Left ventricle myocardium inferior (tissue), 1 donor: ENCODE data around the gene NCAPG2. TPM values are rescaled to one million over a fixed set of nuclear protein-coding genes. Genes with fewer than 3 reads are reported as not detected.

Experiments used
- DNase-seq: peaks from one replicate; pipeline ENCODE4 v3.0.0-alpha.2; 2020
- H3K27ac ChIP-seq: fragments of 200-600 bp; replicated peaks from 2 replicates; pipeline ENCODE4 v1.8.0; 2021
- H3K27me3 ChIP-seq: fragments of 200-600 bp; 2 replicates; pipeline ENCODE4 v1.8.0; 2021; ENCODE audit warnings: low read depth
- H3K36me3 ChIP-seq: fragments of 200-600 bp; 2 replicates; pipeline ENCODE4 v1.8.0; 2021
- H3K4me1 ChIP-seq: fragments of 200-600 bp; 2 replicates; pipeline ENCODE4 v1.8.0; 2021
- H3K4me3 ChIP-seq: fragments of 200-600 bp; 2 replicates; pipeline ENCODE4 v1.8.0; 2021; ENCODE audit warnings: mild to moderate bottlenecking, moderate library complexity
- H3K9me3 ChIP-seq: fragments of 200-600 bp; replicated peaks from 2 replicates; pipeline ENCODE4 v1.8.0; 2021
- CTCF ChIP-seq: fragments of 200-600 bp; IDR thresholded peaks from 2 replicates; pipeline ENCODE4 v1.8.0; 2021; ENCODE audit warnings: antibody characterized with exemption, mild to moderate bottlenecking, borderline replicate concordance
- intact Hi-C: fragments of 100-400 bp; cut with micrococcal nuclease; formaldehyde crosslinking; loops from one replicate; pipeline ENCODE4 v1.11.0; 2022
- total RNA-seq: library from RNA; stranded (reverse); fragmentation: NEBNext Ultra II Directional; extraction: Animal tissue kit (Norgen Biotek cat#: 25700); gene quantifications from one replicate; pipeline ENCODE4 v1.2.1, GENCODE V29; 2021
- donor health status: DM: no; HTN: yes; CAD: no; lungs with severe emphysema.

NCAPG2 gene
- total RNA-seq, 1 donor from 2014 or later: 3.7 TPM

DNA sequence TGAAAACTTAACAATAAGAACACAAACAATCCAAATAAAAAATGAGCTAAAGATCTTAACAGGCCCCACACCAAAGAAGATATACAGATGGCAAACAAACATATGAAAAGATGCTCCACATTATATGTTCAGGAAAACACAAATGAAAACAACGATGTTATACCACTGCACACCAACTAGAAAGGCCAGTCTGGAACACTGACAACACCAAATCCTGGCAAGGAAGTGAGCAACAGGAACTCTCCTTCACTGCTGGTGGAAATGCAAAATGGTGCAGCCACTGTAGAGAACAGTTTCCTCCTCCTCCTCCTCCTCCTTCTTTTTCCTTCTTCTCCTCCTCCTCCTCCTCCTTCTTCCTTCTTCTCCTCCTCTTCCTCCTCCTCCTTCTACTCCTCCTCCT, 12.2 kb upstream of the NCAPG2 start:
- intact Hi-C loops: no loop called here
- no peak overlapping the region for H3K4me3 ChIP-seq
- H3K9me3 ChIP-seq: no peaks in the 10 kb centered on the region
- DNase-seq: no peak
- no peak overlapping the region for H3K27ac ChIP-seq
- no peak for TF ChIP-seq CTCF
- no peaks in the 10 kb centered on the region for H3K4me1 ChIP-seq
- H3K36me3 ChIP-seq: no peaks in the 10 kb centered on the region
- H3K27me3 ChIP-seq: no peaks in the 10 kb centered on the region

DNA sequence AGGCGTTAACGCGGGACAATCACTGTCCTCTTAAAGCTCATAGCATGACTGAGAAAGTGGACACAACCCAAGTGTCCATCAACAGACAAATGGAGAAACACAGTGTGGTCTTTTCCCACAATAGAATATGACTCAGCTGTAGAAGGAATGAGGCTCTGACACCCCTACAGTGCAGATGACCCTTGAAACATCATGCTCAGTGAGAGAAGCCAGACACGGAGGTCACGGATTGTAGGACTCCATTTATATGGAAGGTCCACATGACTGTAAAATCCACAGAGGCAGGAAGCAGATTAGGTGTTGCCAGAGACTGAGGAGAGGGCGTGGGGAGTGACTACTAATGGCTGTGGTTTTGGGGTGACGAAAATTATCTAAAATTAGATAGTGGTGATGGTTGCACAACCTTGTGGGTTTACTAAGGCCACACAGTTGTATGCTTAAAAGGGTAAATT, 6.1 kb upstream of the NCAPG2 start:
- H3K27ac ChIP-seq: no peak overlapping the region
- TF ChIP-seq CTCF: no peak
- DNase-seq: no peak
- no peak overlapping the region for H3K4me3 ChIP-seq
- peaks cover 15% of the 10 kb centered on the region for H3K9me3 ChIP-seq
- intact Hi-C loops: no loop called here
- H3K27me3 ChIP-seq: no peaks in the 10 kb centered on the region
- peaks cover 5% of the 10 kb centered on the region for H3K4me1 ChIP-seq
- H3K36me3 ChIP-seq: no peaks in the 10 kb centered on the region

DNA sequence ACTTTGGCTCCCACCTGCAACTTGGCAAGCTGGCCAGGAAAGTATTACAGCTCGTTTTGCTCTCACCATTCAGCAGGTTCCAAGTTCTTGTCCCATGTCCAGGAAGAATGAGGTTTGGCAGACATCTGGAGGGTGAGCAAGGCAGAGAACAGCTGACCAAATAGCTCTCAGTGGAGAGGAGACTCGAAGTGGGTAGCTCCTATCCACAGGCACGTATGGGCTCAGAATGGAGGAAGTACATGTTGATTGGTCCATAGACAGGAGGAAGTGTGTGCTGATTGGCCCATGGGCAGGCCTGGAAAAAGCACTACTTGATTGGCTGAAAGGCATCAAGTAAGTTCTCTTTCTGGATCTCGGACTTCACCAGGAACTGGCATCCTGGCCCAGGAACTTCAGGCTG, 3.0 kb upstream of the NCAPG2 start:
- DNase-seq: no peak
- Histone ChIP-seq H3K27me3 (no peaks in the 10 kb centered on the region), H3K4me3 (no peak overlapping the region), H3K9me3 (peaks cover 15% of the 10 kb centered on the region), H3K4me1 (peaks cover 23% of the 10 kb centered on the region), H3K27ac (no peak overlapping the region), H3K36me3 (no peaks in the 10 kb centered on the region)
- intact Hi-C loops: no loop called here
- TF ChIP-seq CTCF: no peak

- no peak overlapping the region for H3K27ac ChIP-seq
- no peak for TF ChIP-seq CTCF
- no peak for DNase-seq
- intact Hi-C loops: no loop called here
- peaks cover 23% of the 10 kb centered on the region for H3K4me1 ChIP-seq
- no peaks in the 10 kb centered on the region for H3K36me3 ChIP-seq
- peaks cover 15% of the 10 kb centered on the region for H3K9me3 ChIP-seq
- no peak overlapping the region for H3K4me3 ChIP-seq
- no peaks in the 10 kb centered on the region for H3K27me3 ChIP-seq
Measured at GRCh38 chr7:158706710-158707590, 2.3 kb upstream of the NCAPG2 start.

- H3K4me1 ChIP-seq: peaks cover 23% of the 10 kb centered on the region
- no peaks in the 10 kb centered on the region for H3K36me3 ChIP-seq
- H3K9me3 ChIP-seq: peaks cover 15% of the 10 kb centered on the region
- no peak for DNase-seq
- H3K27me3 ChIP-seq: no peaks in the 10 kb centered on the region
- no peak overlapping the region for H3K27ac ChIP-seq
- no peak for TF ChIP-seq CTCF
- H3K4me3 ChIP-seq: peak overlapping the region; percentile 85
- intact Hi-C loops: no loop called here
Measured at GRCh38 chr7:158706273-158706704, 1.7 kb upstream of the NCAPG2 start.
